Brain microvascular endothelial cell (primary cell): ENCODE results near the gene PTPN12.

Experiments
- DNase-seq: peaks from one replicate; pipeline ENCODE4 v3.0.0-alpha.2; 2020
- H3K27ac ChIP-seq: fragments of 250-450 bp; sonication (Bioruptor Pico); 2 replicates; pipeline ENCODE4 v1.5.1; 2020; ENCODE audit warnings: mild to moderate bottlenecking, moderate library complexity
- H3K27me3 ChIP-seq: fragments of 250-450 bp; sonication (Bioruptor Pico); replicated peaks from 2 replicates; pipeline ENCODE4 v1.5.1; 2020; ENCODE audit warnings: mild to moderate bottlenecking
- H3K36me3 ChIP-seq: fragments of 250-450 bp; sonication (Bioruptor Pico); replicated peaks from 2 replicates; pipeline ENCODE4 v1.5.1; 2020; ENCODE audit warnings: mild to moderate bottlenecking
- H3K4me3 ChIP-seq: 2 replicates; pipeline ENCODE4 v1.5.1; 2011; ENCODE audit warnings: low read depth, mild to moderate bottlenecking, control low read depth, low read length, moderate library complexity
- CTCF ChIP-seq: IDR thresholded peaks from 2 replicates; pipeline ENCODE4 v1.5.1; 2011; ENCODE audit warnings: low read depth, mild to moderate bottlenecking, moderate library complexity, low read length, control low read depth, inconsistent platforms; ENCODE audit errors: missing control alignments
- in situ Hi-C: cut with HindIII; loops from 2 replicates; pipeline ENCODE4 v1.10.0; 2017; ENCODE audit warnings: low sequenced_read_pairs, low pct_ligation_motif_present

Gene PTPN12

GRCh38 chr7:77537136-77537777, at the start of gene PTPN12:
Gene PTPN12 (plus strand): TSS chr7:77537295. CDS start chr7:77537547, 252 bp downstream.
- in situ Hi-C loops: no loop called here
- TF ChIP-seq CTCF: no peak
- Histone ChIP-seq H3K36me3 (peaks cover 4% of the 10 kb centered on the region), H3K27ac (peak within 1 kb of the TSS; percentile 83), H3K4me3 (peak within 1 kb of the TSS; percentile 77), H3K27me3 (no peaks in the 10 kb centered on the region)
- DNase-seq: peak; percentile 59

- in situ Hi-C loops: no loop called here
Measured at GRCh38 chr7:77488986-77489385, 48.1 kb upstream of the PTPN12 start.

GRCh38 chr7:77497079-77497478, 40.0 kb upstream of the PTPN12 start:
- H3K36me3 ChIP-seq: no peaks in the 10 kb centered on the region

More at GRCh38 chr7:77488986-77489385, 48.1 kb upstream of the PTPN12 start:
- Histone ChIP-seq H3K4me3 (no peak overlapping the region), H3K27me3 (no peaks in the 10 kb centered on the region), H3K27ac (no peak overlapping the region), H3K36me3 (no peaks in the 10 kb centered on the region)
- DNase-seq: no peak
- TF ChIP-seq CTCF: no peak

GRCh38 chr7:77498659-77499379, 38.3 kb upstream of the PTPN12 start:
- H3K4me3 ChIP-seq: no peak overlapping the region
- H3K36me3 ChIP-seq: no peaks in the 10 kb centered on the region
- no peaks in the 10 kb centered on the region for H3K27me3 ChIP-seq
- in situ Hi-C loops: no loop called here
- TF ChIP-seq CTCF: no peak
- H3K27ac ChIP-seq: no peak overlapping the region
- DNase-seq: no peak

More at GRCh38 chr7:77497079-77497478, 40.0 kb upstream of the PTPN12 start:
- H3K27ac ChIP-seq: no peak overlapping the region
- H3K27me3 ChIP-seq: no peaks in the 10 kb centered on the region
- H3K4me3 ChIP-seq: no peak overlapping the region
- DNase-seq: no peak
- no peak for TF ChIP-seq CTCF
- in situ Hi-C loops: no loop called here

- Histone ChIP-seq H3K36me3 (no peaks in the 10 kb centered on the region), H3K27me3 (no peaks in the 10 kb centered on the region), H3K4me3 (no peak overlapping the region), H3K27ac (no peak overlapping the region)
- no peak for TF ChIP-seq CTCF
- DNase-seq: no peak
- in situ Hi-C loops: no loop called here
Measured at GRCh38 chr7:77501192-77501515, 35.9 kb upstream of the PTPN12 start.
